ENCODE measurements around the gene RAB3B.

The RAB3B gene

DNA sequence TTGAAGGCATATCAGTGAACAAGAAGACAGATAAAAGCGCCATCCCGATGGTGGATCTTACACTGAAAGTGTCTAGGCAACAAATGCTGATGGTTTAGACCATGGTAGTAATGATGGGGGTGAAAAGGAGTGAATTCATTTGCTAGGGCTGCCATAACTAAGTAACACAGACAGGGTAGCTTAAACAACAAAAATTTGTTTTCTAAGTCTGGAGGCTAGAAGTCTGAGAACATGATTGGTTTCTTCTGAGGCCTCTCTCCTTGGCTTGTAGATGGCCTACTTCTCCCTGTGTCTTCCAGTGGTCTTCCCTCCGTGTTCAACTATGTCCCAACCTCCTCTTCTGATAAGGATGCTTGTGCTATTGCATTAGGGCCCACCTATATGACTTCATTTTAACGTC, 13.4 kb upstream of the RAB3B start:
- no peak for DNase-seq (ENCODE audit: low read depth in 1 of 2, low spot score in 1 of 2)
- peaks cover 5% of the 10 kb centered on the region for H3K27me3 ChIP-seq (ENCODE audit: insufficient read depth, poor library complexity, severe bottlenecking)
- TF ChIP-seq POLR2AphosphoS5 (IDR thresholded peaks at IDR 0.05; ENCODE audit: low read depth): no peak
- no peak overlapping the region for H3K27ac ChIP-seq (replicated peaks)
- no peak overlapping the region for H3K4me3 ChIP-seq (replicated peaks; ENCODE audit: insufficient read depth, low read length)

- DNase-seq (ENCODE audit: low read depth in 1 of 2, low spot score in 1 of 2): peak; percentile 73 to 82
- TF ChIP-seq CTCF (IDR thresholded peaks at IDR 0.05; ENCODE audit: insufficient read depth, low read length) (peak; percentile 95), POLR2AphosphoS5 (IDR thresholded peaks at IDR 0.05; ENCODE audit: low read depth) (no peak)
- TF ChIP-seq, protein P1, sequence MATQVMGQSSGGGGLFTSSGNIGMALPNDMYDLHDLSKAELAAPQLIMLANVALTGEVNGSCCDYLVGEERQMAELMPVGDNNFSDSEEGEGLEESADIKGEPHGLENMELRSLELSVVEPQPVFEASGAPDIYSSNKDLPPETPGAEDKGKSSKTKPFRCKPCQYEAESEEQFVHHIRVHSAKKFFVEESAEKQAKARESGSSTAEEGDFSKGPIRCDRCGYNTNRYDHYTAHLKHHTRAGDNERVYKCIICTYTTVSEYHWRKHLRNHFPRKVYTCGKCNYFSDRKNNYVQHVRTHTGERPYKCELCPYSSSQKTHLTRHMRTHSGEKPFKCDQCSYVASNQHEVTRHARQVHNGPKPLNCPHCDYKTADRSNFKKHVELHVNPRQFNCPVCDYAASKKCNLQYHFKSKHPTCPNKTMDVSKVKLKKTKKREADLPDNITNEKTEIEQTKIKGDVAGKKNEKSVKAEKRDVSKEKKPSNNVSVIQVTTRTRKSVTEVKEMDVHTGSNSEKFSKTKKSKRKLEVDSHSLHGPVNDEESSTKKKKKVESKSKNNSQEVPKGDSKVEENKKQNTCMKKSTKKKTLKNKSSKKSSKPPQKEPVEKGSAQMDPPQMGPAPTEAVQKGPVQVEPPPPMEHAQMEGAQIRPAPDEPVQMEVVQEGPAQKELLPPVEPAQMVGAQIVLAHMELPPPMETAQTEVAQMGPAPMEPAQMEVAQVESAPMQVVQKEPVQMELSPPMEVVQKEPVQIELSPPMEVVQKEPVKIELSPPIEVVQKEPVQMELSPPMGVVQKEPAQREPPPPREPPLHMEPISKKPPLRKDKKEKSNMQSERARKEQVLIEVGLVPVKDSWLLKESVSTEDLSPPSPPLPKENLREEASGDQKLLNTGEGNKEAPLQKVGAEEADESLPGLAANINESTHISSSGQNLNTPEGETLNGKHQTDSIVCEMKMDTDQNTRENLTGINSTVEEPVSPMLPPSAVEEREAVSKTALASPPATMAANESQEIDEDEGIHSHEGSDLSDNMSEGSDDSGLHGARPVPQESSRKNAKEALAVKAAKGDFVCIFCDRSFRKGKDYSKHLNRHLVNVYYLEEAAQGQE (IDR thresholded peaks at IDR 0.05; ENCODE audit: insufficient replicate concordance, low read depth): peak; percentile 94
- peaks cover 10% of the 10 kb centered on the region for H3K27me3 ChIP-seq (ENCODE audit: insufficient read depth, poor library complexity, severe bottlenecking)
- H3K4me3 ChIP-seq (replicated peaks; ENCODE audit: insufficient read depth, low read length): no peak overlapping the region
- no peak overlapping the region for H3K27ac ChIP-seq (replicated peaks)
Measured at GRCh38 chr1:52002038-52002917, 11.8 kb upstream of the RAB3B start.

DNA sequence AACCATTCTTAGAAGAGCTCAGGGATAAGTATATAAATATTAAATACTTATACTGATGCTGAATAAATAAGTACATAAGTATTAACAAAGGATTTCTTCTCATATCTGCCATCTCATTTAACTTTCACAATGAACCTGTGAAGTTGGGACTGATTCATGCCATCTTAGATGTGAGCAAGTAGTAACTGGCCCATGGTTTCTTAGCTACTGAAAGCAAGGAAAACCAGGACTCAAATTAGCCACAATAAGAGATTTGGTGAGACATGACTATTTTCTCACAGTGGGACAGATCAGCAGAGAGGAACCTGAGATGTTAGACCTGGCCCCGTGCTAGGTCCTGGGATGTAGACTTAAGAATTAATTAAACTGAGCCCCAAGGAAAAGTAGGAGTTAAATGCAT, 8.2 kb upstream of the RAB3B start:
- Histone ChIP-seq H3K27me3 (ENCODE audit: insufficient read depth, poor library complexity, severe bottlenecking) (peaks cover 8% of the 10 kb centered on the region), H3K27ac (replicated peaks) (no peak overlapping the region), H3K4me3 (replicated peaks; ENCODE audit: insufficient read depth, low read length) (no peak overlapping the region)
- DNase-seq (ENCODE audit: low read depth in 1 of 2, low spot score in 1 of 2): no peak
- TF ChIP-seq SPI1 (IDR thresholded peaks at IDR 0.05; ENCODE audit: borderline replicate concordance, low read depth): no peak
- TF ChIP-seq, protein P1 (IDR thresholded peaks at IDR 0.05; ENCODE audit: insufficient replicate concordance, low read depth): no peak
- no peak for TF ChIP-seq POLR2AphosphoS5 (IDR thresholded peaks at IDR 0.05; ENCODE audit: low read depth)
- TF ChIP-seq CTCF (IDR thresholded peaks at IDR 0.05; ENCODE audit: insufficient read depth, low read length): no peak
- TF ChIP-seq GABPA (IDR thresholded peaks at IDR 0.05; ENCODE audit: low read depth): no peak

DNA sequence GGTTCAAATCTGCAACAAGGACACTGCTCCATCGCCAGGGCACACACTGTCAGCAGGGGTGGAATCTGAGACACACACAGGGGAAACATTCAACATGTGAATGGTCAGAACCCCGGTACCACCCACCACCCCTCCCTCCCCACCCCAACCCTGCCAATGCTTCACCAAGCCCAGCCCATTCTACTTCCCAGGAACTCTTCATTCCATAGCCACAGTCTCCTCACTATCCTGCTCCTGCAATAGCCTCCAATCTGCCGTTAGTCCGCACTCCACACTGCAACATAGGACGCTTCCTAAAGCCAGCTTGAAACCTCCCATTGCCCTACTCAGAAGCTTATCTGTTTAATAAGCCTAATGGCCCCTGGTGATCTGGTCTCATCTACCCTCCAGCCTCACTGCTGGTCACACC, 7.5 kb upstream of the RAB3B start:
- no peak for DNase-seq (ENCODE audit: low read depth in 1 of 2, low spot score in 1 of 2)
- TF ChIP-seq SPI1 (IDR thresholded peaks at IDR 0.05; ENCODE audit: borderline replicate concordance, low read depth): no peak
- no peak for TF ChIP-seq CTCF (IDR thresholded peaks at IDR 0.05; ENCODE audit: insufficient read depth, low read length)
- no peak for TF ChIP-seq GABPA (IDR thresholded peaks at IDR 0.05; ENCODE audit: low read depth)
- TF ChIP-seq, protein P1 (IDR thresholded peaks at IDR 0.05; ENCODE audit: insufficient replicate concordance, low read depth): no peak
- TF ChIP-seq POLR2AphosphoS5 (IDR thresholded peaks at IDR 0.05; ENCODE audit: low read depth): no peak
- Histone ChIP-seq H3K4me3 (replicated peaks; ENCODE audit: insufficient read depth, low read length) (no peak overlapping the region), H3K27me3 (ENCODE audit: insufficient read depth, poor library complexity, severe bottlenecking) (peaks cover 8% of the 10 kb centered on the region), H3K27ac (replicated peaks) (no peak overlapping the region)
